Gastrocnemius medialis (tissue), 4 donors: ENCODE measurements around the gene SCRT2.

Experiments used
- POLR2A ChIP-seq, 2 donors: fragments of 450-650 bp; IDR thresholded peaks; one replicate each; pipeline ENCODE4 v1.6.1; 2017; ENCODE audit warnings: antibody characterized with exemption in 2 of 2, mild to moderate bottlenecking in 2 of 2, moderate library complexity in 2 of 2
- TF ChIP-seq, protein P1 (sequence below), 5 experiments: fragments of 450-650 bp in 3 of 5; fragments of 200-600 bp in 2 of 5; sonication (generic) in 2 of 5; IDR thresholded peaks in 4 of 5; conservative IDR thresholded peaks in 1 of 5; 1 replicate in 4 of 5; 2 replicates in 1 of 5; pipeline ENCODE4 v1.5.1; 2016 to 2019; ENCODE audit warnings: antibody characterized with exemption in 5 of 5, mild to moderate bottlenecking in 3 of 5, moderate library complexity in 3 of 5

DNA sequence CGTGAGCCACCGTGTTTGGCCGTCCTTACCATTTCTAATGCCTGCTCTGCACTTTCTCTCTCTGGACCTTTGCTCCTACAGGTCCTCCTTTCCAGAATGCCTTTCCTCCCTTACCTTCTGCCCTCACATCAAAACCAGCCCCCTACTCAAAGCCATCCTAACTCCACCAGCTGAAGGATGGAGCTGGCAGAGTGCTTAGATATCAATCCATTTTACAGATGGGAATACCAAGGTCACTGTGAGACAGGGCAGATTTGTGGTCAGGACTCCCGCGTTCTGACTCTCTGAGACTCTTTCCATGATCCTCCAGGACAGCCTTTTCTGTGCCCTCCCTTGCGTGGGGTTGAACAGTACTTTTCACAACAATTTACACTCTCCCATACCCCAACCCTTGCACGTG lies 41.7 kb upstream of the SCRT2 start:
- TF ChIP-seq, protein P1, sequence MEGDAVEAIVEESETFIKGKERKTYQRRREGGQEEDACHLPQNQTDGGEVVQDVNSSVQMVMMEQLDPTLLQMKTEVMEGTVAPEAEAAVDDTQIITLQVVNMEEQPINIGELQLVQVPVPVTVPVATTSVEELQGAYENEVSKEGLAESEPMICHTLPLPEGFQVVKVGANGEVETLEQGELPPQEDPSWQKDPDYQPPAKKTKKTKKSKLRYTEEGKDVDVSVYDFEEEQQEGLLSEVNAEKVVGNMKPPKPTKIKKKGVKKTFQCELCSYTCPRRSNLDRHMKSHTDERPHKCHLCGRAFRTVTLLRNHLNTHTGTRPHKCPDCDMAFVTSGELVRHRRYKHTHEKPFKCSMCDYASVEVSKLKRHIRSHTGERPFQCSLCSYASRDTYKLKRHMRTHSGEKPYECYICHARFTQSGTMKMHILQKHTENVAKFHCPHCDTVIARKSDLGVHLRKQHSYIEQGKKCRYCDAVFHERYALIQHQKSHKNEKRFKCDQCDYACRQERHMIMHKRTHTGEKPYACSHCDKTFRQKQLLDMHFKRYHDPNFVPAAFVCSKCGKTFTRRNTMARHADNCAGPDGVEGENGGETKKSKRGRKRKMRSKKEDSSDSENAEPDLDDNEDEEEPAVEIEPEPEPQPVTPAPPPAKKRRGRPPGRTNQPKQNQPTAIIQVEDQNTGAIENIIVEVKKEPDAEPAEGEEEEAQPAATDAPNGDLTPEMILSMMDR (IDR thresholded peaks at IDR 0.05 in 4 of 5, conservative IDR thresholded peaks at IDR 0.05 in 1 of 5): no peak
- no peak for TF ChIP-seq POLR2A (IDR thresholded peaks at IDR 0.05)
